ENCODE results near the gene CPNE8. TPM values are rescaled to one million over a fixed set of nuclear protein-coding genes. Genes with fewer than 3 reads are reported as not detected.

CPNE8 gene
- total RNA-seq, 1 donor from 2014 or later: 33.0 TPM

GRCh38 chr12:38691164-38691563 is 214.2 kb downstream of the CPNE8 start:
- ATAC-seq: no peak
- H3K27ac ChIP-seq: no peak overlapping the region
- TF ChIP-seq CTCF (IDR thresholded peaks at IDR 0.05): no peak
- no peak overlapping the region for H3K4me3 ChIP-seq
- H3K9me3 ChIP-seq: no peaks in the 10 kb centered on the region
- H3K36me3 ChIP-seq: peaks cover 10% of the 10 kb centered on the region
- intact Hi-C loops (cut with DNase I): no loop called here
- H3K27me3 ChIP-seq (ENCODE audit: low read depth): no peaks in the 10 kb centered on the region
- no peaks in the 10 kb centered on the region for H3K4me1 ChIP-seq
- no peak for DNase-seq

GRCh38 chr12:38690646-38691045 is 214.7 kb downstream of the CPNE8 start:
- intact Hi-C loops (cut with DNase I): no loop called here
- TF ChIP-seq CTCF (IDR thresholded peaks at IDR 0.05): no peak

DNA sequence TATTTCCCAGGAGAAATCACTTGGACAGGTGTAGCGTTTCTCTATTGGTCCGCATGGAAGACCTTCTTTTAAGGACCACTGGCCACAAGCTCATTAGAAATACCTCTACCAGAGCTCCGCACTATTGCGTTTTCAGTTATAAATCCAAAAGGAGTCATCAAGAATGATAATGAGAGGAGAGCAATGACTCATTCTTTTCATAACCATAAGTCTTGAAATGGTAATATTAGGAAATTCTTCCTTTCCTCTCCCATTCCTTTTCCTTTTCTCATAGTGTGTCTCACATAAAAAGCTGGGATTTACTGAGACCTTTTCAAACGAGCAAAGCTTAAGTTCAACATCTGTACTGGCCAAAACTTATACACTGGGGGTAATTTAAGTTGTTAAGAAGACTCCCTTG is 215.7 kb downstream of the CPNE8 start:
- H3K27me3 ChIP-seq (ENCODE audit: low read depth): no peaks in the 10 kb centered on the region
- peaks cover 24% of the 10 kb centered on the region for H3K36me3 ChIP-seq
- no peak overlapping the region for H3K27ac ChIP-seq
- ATAC-seq (no peak), DNase-seq (no peak)
- H3K9me3 ChIP-seq: no peaks in the 10 kb centered on the region
- no peak overlapping the region for H3K4me3 ChIP-seq
- no peak for TF ChIP-seq CTCF (IDR thresholded peaks at IDR 0.05)
- H3K4me1 ChIP-seq: no peaks in the 10 kb centered on the region
- intact Hi-C loops (cut with DNase I): no loop called here

More at GRCh38 chr12:38690646-38691045, 214.7 kb downstream of the CPNE8 start:
- H3K27me3 ChIP-seq (ENCODE audit: low read depth): no peaks in the 10 kb centered on the region
- DNase-seq (no peak), ATAC-seq (no peak)
- H3K4me3 ChIP-seq: no peak overlapping the region
- H3K27ac ChIP-seq: no peak overlapping the region
- H3K9me3 ChIP-seq: no peaks in the 10 kb centered on the region
- H3K4me1 ChIP-seq: no peaks in the 10 kb centered on the region
- peaks cover 15% of the 10 kb centered on the region for H3K36me3 ChIP-seq

DNA sequence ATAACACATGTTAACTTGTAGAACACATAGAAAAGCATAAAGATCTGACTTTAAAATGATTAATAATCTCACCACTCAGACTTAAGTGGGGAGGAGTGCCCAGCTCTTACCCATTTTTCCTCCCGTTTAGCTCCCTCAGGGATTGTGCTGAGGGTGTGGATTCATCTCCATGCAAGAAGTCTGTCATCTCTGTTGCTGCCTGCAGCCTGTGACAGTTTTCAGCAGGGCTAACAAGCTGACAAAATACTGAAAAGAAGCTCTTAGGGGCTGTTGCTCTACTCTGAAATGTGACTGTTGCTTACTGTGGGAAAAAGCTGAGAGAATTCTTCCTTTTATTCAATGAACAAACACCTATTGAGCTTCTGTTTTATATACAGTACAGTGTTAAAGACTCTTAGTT is 216.2 kb downstream of the CPNE8 start:
- Histone ChIP-seq H3K27ac (no peak overlapping the region), H3K4me1 (no peaks in the 10 kb centered on the region), H3K36me3 (peaks cover 29% of the 10 kb centered on the region), H3K27me3 (ENCODE audit: low read depth) (no peaks in the 10 kb centered on the region), H3K4me3 (no peak overlapping the region), H3K9me3 (no peaks in the 10 kb centered on the region)
- ATAC-seq: no peak
- intact Hi-C loops (cut with DNase I): no loop called here
- no peak for DNase-seq
- TF ChIP-seq CTCF (IDR thresholded peaks at IDR 0.05): no peak

- no peaks in the 10 kb centered on the region for H3K27me3 ChIP-seq (ENCODE audit: low read depth)
- TF ChIP-seq CTCF (IDR thresholded peaks at IDR 0.05): no peak
- H3K4me1 ChIP-seq: no peaks in the 10 kb centered on the region
- DNase-seq (no peak), ATAC-seq (no peak)
- peaks cover 23% of the 10 kb centered on the region for H3K36me3 ChIP-seq
- no peak overlapping the region for H3K27ac ChIP-seq
- H3K4me3 ChIP-seq: no peak overlapping the region
- intact Hi-C loops (cut with DNase I): no loop called here
- no peaks in the 10 kb centered on the region for H3K9me3 ChIP-seq
These were observed 222.9 kb downstream of the CPNE8 start for GRCh38 chr12:38682521-38682920.

- Histone ChIP-seq H3K27ac (no peak overlapping the region), H3K4me3 (no peak overlapping the region), H3K9me3 (no peaks in the 10 kb centered on the region), H3K27me3 (ENCODE audit: low read depth) (no peaks in the 10 kb centered on the region), H3K4me1 (no peaks in the 10 kb centered on the region), H3K36me3 (peaks cover 30% of the 10 kb centered on the region)
- intact Hi-C loops (cut with DNase I): no loop called here
- ATAC-seq: no peak
- TF ChIP-seq CTCF (IDR thresholded peaks at IDR 0.05): no peak
- DNase-seq: no peak
These were observed 235.9 kb downstream of the CPNE8 start for GRCh38 chr12:38669530-38669929.

Measured in lower lobe of right lung (tissue), 2 donors.